ENCODE results near the gene FGR.

Gene FGR

DNA sequence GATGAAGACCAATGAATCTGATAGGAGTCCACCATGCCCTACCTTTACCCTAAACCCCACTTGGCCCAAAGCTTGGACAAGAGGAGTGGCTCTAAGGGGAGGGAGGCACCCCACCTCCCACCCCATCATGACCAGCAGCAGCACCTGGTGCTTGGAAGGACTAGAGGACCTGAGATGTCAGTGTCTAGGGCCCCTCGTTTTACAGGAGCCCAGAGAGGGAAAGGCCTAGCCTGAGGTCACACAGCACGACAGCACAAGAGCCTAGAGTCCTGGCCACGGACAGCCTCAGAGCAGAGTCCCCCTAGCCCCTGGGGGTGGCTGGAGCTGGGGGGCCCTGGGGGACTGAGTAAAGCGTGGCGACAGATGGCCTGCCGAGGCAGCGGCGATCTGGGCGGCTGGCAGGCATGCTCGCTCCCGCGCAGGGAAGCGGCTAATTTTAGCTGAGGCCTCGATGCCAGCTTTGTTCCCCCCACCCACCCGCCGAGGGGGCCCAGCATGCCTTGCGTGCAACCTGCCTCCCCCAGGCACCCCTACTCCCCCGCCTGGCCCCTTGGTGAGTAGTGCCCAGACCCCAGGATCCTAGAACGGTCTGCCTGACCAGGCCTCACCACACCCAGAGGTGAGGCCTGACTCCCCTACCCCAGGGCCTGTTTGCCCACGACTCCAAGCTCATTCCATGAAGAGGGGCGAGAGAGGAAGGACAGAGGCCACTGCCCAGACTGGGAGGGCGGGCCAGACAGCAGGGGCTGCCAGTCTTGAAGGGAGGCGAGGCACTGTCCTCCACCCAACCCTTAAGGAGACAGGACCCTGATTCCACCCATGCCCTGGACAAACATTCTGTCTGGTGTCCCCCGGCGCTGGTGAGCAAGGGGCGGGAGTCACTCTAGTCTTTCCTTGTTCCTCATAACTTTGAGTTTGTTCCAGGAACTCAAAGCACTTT, 70.0 kb downstream of the FGR start:
- DNase-seq, result no peak

DNA sequence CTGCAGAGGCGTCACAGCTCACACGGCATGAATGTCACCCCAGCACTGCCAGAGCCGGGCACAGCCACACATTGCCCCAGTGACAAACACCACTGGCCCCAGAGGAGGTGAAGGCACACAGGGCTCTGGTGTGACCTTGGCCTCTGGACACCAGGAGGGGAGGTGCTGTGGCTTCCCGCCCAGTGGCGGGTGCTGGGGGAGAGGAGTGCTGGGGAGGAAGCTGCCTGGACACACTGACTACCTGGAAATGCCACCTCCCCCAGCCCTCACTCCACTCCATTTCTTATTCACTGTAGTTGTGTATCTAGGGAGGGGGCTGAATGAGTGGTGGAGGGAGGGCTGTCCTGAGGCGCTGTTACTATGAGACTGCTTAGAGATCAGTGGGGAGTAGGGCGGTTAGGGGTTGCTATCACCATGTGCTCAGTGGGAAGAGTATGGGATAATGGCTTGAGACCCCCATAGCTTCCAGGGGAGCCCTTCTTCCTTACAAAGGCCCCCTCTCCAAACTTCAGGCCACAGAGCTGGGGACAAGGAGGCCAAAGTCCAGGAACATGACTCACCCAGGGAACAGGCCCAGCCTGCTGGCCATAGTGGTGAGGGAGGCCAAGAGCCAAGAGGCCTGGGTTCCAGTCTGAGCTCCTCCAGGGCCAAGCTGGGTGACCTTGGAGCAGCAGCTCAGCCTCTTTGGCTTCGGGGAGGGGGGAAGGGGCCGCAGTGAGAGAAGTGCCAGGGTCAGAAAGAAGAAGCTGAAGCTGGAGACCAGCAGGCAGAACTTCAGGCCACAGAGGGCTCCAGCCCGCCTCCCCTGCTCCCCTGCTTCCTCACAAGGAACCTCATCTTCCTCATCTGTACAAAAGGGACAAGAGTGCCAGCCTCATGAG, 71.2 kb downstream of the FGR start:
- DNase-seq, result no peak

DNA sequence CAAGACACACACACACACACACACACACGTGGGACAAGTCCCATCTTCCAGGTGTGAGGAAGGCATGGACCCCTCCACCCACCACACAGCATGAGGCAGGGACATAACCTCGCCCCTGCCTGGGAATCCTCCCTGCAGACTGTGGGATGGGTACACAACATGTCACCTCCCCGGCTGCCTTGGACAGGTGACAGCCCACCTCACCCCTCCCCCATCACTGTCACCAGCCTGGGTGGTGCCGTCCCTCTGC, 71.7 kb downstream of the FGR start:
- no peak for DNase-seq

DNA sequence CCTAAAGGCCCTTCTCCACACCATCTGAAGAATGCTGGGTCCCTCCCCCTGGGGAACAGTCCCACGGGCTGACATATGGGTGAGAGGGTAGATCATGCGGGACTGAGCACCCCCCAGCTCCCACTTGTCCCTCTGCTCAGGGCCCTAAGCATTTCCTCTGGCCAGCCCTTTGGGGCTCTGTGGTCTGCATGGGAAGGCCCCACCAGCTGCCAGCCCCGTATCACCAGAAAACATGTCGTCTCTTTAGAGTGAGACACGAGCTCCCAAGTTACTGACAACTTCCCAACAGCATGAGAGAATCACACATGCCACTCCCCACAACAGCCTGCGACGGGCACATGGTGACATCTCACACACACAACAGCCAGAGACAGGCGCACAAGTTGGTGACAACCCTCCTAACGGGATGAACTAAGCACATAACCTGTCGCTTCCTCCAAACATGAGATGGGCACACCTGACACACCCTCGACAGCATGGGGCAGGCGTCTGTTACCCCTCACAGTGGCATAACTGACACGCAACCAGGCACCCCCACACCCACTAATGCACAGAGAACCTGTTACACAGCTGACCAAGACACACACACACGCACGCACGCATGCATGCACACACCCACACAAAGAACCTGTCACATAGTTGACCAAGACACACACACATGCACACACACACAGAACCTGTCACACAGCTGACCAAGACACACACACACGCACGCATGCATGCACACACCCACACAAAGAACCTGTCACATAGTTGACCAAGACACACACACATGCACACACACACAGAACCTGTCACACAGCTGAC, 72.2 kb downstream of the FGR start:
- DNase-seq, result no peak
